HG03558 (cell line): ENCODE data around the gene CERS1.

Experiments
- ATAC-seq: cut with Tn5 transposase; IDR thresholded peaks from one replicate; pipeline ENCODE4 v1.9.1; 2021; ENCODE audit warnings: moderate number of reproducible peaks; ENCODE audit not compliant: unreplicated experiment; ENCODE audit errors: extremely low read depth

CERS1 gene

DNA sequence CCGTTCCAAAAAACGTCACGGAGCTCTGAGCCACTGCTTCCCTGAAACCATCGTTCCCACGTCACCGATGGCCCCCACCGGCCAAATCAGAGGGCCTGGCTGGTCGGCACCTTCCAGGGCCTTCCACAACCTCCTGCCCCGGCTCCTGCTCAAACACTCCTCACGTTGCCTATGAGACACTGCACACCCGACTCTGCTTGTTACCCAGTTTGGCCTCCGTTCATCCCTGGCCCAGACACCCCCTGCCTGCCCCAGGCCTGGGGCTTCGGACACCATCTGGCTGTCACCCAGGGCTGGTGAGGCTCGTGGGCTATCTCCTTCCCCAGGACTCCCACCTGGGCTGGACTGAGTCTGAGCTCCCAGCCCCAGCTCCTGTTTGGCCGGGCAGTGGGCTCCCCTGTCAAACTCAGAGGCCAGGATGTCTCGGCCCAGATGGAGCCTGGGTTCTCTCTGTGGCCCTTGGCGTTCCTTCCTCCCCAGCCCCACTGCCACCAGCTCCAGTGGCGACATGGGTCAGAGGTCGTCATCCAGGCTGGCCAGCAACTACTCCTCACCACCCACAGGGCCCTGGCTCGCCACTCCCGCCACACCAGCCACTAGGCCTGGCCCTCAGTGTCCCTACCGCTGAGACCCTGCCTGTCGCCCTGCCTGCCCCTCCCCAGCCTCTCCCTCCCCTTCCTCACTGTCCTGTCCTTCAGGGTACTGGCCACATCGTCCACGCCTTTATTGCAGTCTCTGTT is 17.7 kb downstream of the CERS1 start:
- ATAC-seq: no peak

DNA sequence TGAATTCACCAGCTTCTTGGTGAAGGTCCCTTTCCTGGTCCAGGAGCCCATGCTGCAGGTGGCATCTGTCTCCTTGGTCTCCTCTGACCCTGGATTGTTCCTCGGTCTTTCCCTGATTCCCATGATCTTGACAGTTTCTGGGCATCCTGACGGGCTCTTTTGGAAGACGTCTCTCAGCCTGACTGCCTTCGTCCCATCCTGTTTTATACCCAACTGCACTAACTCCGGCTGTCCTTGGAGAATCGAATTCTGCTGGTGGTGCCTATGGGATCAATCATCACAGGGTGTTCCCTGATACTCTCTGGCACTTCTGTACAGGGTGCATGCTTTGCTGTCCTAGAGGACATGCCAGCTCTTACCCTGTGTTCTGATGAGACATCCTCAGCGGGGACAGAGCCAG is 19.1 kb downstream of the CERS1 start:
- ATAC-seq: no peak

DNA sequence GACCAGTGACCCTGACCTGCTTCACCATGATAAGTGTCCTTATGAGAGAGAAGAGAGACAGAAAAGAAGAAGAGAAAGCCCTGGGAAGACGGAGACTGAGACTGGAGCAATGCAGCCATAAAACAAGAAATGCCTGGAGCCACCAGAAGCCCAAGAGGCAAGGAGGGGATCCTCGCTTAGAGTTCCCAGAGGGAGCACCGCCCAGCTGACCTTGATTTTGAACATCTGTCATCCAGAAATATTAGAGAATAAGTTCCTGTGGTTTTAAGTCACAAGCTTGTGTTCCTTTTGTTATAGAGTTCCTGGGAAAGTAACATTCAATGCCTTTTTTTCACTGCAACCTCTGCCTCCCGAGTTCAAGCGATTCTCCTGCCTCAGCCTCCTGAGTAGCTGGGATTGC is 20.2 kb downstream of the CERS1 start:
- no peak for ATAC-seq

DNA sequence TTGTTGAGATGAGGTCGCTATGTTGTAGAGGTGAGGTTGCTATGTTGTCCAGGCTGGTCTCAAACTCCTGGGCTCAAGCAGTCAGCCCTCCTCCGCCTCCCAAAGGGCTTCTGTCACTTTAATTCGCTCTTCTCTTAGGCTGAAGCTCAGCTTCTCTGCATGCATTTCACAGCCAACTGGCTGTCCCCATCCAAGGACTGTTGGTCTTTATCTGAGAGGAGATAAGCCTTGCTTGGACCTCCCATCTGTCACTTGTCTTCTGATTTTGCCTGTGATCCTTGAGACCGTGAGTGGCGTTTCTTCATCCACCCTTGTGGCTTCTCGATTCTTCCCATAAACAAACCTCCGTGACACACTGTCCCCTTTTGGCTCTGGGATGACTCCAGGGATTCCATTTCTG is 24.4 kb downstream of the CERS1 start:
- no peak for ATAC-seq

DNA sequence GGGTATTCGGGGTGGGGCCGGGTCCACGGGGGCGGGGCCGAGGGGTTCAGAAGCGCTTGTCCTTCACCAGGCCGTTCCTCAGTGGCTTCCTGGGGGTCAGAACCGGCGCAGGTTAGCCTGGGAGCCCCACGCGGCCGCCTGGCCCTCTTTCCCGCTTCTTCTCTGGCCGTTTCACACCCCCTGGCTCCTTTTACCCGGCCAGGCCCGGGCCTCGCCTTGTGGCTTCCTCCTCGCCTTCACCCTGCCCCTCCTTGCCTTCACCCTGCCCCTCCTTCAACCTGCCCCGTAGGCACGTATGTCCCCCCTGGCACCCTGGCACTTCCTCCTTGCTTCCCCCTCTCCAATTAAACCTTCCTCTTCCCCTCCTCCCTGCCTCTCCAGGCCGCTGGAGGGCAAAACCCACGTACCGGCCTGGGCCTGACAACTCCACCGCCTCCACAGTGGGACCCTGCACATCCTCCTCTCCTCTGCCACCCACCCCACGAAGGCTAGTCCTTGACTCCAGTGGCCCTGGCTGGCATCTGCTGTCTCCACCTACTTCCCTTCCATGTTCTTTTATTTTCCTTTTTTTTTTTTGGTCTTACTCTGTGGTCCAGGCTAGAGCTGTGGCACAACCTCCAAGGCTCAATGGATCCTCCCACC is 25.3 kb downstream of the CERS1 start:
- no peak for ATAC-seq

DNA sequence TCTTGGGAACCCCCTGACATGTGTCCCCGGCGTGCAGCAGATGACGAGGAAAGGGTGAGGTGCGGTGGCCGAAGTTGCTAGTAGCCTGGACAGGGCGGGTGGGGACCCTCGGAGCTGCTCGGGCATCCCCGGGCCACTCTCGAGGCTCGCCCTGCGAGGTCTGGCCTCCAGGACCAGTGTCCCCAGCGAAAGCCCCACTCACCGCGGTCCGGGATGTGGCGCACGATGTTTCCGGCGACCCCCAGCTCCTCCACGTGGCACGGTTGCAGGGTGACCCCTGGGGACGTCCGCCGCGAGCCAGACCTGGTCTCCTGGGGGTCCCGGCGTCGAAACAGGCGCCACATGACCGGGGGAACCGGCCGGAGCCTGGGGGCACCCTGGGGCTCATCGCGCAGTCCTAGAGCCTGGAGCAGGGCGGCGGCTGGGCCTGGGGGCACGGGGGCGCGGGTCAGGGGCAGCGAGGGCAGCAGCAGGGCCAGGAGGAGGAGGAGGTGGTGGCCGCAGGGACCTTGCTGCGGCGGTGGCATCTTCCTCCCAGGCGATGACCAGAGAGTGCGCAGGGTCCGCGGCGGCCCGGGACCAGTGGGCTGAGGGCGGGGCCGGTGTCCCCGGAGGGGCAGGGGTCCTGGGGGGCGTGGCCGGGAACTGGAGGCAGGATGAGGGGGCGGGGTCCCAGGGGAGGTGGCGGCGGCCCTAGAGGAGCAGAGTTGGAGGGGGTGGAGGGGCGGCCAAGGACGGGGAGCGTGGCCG is 26.0 kb downstream of the CERS1 start:
- ATAC-seq: no peak

DNA sequence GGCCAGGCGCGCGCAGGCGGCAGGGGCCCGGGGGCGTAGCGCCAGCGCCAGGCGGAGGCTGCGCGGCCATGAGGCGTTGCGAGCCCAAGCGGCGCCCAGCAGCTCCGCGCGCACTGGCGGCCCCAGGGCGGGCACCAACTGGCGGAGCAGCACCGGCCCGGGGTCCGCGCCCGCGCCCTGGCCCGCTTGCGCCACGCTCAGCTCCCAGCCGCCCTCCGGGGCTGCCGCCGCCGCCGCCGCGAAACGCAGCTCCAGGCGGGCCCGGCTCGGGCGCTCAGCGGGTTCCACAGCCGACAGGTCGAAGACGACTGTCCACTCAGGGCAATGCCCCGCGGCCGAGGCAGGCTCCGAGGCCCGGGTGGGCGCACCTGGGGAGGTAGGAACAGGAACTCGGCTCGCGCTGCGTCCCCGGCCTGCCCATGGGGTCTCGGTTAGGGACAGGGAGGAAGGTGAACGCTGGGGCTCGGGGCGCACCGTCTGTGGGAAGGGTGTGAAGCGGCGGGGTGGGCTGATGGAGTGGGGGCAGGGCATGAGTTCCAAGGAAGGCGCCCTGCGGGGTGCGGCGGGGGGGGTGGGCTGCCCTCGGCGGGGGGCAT is 26.8 kb downstream of the CERS1 start:
- no peak for ATAC-seq

DNA sequence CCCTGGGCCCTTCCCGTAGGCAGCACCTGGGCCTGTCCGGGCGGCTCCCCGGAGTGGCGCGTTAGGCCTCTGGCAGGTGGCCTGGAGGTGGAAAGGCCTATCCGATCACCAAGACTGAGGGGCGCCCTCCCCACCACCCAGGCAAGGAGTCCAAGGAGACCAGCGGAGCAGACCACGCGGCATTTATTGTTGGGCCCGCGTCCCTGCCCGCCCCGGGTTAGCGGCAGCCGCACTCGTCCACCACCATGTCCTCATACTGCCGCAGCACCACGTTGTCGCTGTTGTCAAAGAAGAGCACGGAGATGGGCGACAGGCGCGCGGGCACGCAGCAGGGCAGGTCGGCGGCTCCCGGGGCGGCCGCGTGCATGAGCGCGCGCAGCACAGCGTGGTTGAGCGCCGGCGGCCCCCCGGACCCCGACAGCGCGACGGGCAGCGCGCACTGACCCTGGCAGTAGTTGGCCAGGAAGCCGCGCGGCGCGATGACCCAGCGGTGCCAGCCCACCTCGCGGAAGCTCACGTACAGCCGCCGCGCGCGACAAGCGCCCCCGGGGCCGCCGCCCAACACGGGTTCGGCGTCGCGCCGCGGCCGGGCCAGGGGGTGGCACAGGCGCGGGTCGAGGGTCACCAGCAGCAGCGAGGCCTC is 27.5 kb downstream of the CERS1 start:
- ATAC-seq: no peak

DNA sequence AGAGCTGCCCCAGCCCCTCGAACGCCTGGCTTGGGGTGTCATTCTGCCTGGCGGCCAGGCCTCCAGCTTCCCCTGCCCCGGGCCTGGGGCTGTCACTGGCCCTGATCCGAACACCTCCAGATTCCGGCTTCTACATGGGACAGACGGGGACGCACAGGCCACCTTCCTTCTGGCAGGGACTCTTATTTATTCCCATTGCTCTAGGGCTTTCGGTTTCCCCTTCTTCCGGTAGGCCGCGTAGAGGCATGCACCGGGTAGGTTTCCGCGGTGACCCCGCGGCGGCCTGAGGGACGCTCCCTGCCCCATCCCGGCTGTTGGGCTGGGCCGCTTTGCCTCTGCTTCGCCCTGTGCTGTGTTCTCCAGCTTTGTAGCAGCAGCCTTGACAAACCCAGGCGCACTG is 28.2 kb downstream of the CERS1 start:
- no peak for ATAC-seq

DNA sequence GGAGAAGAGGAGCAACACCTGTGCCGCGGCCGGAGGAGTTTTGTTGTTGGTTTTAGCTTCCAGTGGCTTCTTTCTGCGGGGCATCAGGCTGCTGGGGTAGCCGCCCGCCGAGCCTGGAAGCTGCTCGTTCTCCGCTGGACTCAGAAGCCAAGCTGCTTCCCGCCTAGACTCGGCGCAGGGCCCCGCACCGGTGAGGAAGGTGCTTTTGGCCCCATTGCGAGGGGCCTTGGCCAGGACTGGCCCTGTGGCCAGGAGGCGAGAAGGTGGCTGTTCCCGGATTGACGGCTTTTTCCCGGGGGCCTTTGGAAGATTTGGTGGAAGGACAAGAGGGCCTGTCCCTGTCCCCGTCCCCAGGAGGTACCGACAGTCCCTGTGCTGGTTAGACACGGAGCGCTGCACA is 28.8 kb downstream of the CERS1 start:
- ATAC-seq: no peak

DNA sequence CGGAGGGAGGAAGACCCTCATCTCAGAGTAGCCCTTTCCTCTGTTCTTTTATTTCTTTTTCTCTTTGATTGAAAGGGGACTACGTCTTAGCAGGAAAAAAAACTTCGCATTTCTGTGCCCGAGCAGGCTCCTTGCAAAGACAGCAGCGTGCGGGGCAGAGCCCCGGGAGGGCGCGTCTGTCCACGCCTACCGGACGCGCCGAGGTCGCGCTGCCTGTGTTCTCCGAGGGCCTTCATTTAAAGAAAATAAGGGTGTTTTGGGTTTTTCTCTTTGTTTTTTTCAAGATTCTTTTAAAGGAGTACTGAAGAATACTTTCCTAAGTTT is 29.2 kb downstream of the CERS1 start:
- ATAC-seq: no peak

DNA sequence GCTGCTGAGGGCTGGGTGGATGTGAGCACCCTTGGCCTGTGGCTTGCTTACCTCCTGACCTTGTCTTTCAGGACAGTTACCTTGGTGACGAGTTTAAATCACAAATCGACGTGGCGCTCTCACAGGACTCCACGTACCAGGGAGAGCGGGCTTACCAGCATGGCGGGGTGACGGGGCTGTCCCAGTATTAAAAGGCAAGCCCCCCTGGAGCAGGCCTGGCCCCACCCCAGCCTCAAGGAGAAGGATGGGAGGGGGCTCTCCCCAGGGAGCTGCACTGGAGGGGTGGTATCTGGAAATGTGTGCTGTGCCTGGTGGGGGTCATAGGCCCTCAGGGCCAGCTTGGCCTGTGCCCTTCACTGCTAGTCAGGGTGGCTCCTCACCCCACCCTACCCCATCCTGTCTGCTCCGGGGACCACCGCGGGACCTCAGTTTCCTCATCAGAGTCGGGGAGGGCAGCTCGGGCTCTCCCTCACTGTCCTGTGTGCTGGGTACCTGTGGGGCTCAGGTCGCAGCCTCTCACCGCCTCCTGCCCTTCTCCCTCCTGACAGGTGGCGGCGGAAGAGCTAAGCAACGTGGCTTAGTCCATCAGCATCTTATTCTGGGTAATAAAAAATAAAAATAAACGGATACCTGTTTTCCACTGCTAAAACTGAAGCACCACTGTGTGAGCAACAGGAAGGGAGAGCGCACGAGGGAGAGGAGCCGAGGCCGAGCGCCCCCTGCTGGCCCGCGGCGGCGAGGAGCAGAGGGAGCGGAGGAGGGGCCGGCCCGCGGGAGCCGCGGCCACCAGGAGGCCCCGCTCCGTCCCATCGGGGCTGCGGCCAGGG is 29.8 kb downstream of the CERS1 start:
- no peak for ATAC-seq

DNA sequence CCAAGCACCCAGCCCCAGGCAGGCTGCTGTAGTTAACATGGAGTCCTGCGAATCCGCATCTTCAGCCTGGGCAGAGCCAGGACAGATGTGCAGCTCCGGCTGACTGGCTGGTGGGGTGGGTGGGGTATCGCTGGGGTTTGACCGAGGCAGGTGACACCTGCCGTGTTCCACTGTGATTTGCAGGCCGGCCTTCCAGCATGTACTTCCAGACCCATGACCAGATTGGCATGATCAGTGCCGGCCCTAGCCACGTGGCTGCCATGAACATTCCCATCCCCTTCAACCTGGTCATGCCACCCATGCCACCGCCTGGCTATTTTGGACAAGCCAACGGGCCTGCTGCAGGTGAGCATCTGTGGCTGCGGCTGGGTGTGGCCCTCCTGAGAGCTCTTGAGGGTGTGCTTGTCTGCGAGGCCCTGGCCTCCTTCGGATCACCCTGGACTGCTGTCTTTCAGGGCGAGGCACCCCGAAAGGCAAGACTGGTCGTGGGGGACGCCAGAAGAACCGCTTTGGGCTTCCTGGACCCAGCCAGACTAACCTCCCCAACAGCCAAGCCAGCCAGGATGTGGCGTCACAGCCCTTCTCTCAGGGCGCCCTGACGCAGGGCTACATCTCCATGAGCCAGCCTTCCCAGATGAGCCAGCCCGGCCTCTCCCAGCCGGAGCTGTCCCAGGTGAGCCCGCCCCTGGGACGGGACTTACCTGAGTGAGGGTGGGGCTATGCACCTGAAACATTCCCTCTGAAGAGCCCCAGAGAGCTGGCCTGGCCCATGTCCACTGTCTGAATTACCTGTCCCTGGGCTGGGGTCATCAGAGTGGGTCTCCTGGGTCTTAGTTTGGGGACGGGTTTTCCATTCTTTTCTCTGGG is 30.6 kb downstream of the CERS1 start:
- no peak for ATAC-seq

DNA sequence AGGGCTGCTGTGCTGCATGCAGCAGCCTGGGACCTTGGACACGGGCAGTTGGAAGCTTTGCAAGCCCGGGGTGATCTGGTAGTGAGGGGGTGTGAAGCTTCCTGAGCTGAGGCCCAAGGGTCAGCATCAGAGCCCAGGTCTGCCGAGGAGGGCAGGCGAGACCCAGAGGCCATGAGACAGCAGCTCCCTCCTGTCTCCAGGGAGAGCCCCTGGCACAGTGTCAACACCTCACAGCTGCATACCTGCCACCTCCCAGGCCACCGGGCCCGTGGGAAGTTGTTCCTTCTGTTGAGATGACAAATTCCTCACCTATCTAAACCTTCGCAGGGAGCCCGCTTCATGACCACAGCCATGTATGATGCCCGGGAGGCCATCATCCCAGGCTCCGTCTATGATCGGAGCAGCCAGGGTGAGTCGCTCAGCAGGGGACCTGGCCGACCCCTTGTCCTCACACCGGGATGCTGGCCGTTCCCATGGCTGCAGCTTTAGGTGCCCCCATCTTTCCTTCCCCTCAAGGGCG is 32.1 kb downstream of the CERS1 start:
- no peak for ATAC-seq

DNA sequence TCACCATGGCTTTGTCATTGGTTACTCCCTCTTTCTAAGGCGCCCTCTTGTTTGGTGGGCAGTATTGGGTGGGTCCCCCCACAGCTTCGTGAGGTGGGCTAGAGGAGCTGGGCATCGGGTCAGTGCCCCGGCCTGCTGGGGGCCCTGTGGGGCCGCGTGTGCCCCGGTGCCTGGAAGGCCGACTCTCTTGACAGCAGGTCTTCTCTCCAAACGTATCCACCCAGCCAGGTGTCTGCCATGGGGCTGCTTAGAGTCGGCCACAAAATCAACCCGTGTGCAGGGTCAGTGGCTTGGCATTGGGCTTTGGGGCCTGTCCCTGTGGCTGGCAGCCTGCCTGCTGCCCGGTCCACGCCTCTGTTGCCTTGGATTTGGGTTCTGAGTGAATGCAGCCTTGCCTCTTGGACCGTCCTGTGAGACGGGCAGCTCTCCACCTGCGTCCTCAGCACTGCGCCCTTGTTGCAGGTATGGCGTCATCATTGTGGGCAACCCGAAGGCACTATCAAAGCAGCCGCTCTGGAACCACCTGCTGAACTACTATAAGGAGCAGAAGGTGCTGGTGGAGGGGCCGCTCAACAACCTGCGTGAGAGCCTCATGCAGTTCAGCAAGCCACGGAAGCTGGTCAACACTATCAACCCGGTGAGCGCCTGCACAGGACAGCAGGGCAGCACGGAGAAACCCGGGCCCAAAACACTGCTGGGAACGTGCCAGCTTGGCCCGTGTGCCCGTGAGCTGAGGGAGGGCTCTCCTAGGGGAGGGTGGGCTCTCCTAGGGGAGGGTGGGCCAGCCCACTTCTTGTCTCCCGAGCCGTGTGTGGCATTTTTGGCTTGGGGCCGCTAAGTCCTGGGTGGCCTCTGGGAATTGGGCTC is 32.7 kb downstream of the CERS1 start:
- ATAC-seq: no peak

DNA sequence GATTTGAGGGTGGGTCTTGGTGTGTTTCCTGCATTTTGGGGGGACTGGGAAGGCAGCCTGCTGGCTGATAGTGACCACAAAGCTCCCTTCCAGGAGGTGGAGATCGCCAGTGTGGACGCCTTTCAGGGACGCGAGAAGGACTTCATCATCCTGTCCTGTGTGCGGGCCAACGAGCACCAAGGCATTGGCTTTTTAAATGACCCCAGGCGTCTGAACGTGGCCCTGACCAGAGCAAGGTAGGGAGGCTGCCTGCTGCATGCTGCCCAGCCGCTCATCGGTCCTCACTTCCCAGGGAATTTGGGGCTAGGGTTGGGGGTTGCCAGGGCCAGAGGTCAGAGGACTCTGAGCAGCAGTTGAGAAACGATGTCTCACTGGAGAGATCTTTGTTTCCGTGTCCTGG is 34.0 kb downstream of the CERS1 start:
- ATAC-seq: no peak

DNA sequence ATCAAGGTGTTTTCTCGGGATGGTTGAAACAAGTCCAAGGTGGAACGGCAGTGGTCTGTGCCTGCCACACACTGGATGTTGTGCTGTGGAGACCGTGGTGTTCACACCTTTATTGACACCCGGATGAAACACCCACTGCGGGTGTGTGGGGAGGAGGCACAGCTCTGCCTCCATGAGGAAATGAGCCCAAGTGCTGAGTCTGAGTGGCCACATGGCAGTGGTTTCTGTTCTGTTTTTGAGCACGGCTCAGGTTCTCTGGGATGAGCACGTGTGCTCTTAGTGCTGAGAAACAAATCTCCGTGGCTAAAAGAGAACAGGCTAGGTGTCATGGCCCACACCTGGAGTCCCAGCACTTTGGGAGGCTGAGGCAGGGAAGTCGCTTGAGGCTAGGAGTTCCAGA is 34.7 kb downstream of the CERS1 start:
- ATAC-seq: no peak

DNA sequence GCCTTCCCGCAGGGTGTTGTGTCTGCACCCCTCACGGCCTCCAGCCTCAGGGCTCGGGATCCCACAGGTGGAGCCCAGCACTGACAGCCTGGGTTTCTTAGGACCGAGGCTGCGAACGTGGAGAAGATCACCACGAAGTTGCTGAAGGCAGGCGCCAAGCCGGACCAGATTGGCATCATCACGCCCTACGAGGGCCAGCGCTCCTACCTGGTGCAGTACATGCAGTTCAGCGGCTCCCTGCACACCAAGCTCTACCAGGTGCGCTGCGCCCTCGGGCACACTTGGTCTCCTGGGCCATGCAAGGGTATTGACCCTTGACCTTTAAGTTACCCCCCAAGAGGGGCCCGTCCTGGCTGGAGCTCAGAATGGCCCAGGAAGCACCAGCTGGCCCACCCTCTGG is 35.2 kb downstream of the CERS1 start:
- no peak for ATAC-seq
